ENCODE measurements around the gene NINJ2.

- no peak for TF ChIP-seq POLR2A (IDR thresholded peaks at IDR 0.05)
- TF ChIP-seq CTCF (IDR thresholded peaks at IDR 0.05), result no peak
Observed at GRCh38 chr12:627863-628741, 35.1 kb downstream of the NINJ2 start.
